Measurements from ENCODE around the gene THSD8.

- TF ChIP-seq CTCF (IDR thresholded peaks at IDR 0.05 in 8 of 11, conservative IDR thresholded peaks at IDR 0.05 in 3 of 11) (peak in 4 of 11 experiments; percentile 11 to 28 (median 22)), POLR2AphosphoS5 (IDR thresholded peaks at IDR 0.05) (peak; percentile 90 to 97 (median 93)), POLR2A (IDR thresholded peaks at IDR 0.05) (peak in 2 of 3 donors; percentile 16 to 49)
Measured at GRCh38 chr19:12792051-12792852, 9.6 kb upstream of the THSD8 start.
